ENCODE measurements around the gene CDT1.
A peak's percentile ranks its signal among the peaks of the same experiment; 100 is the strongest.
"Not testable (repeated sequence)": the region's sequence is repeated elsewhere in the genome, so short reads cannot be mapped to it uniquely, and the experiment has no call there.

The CDT1 gene

DNA sequence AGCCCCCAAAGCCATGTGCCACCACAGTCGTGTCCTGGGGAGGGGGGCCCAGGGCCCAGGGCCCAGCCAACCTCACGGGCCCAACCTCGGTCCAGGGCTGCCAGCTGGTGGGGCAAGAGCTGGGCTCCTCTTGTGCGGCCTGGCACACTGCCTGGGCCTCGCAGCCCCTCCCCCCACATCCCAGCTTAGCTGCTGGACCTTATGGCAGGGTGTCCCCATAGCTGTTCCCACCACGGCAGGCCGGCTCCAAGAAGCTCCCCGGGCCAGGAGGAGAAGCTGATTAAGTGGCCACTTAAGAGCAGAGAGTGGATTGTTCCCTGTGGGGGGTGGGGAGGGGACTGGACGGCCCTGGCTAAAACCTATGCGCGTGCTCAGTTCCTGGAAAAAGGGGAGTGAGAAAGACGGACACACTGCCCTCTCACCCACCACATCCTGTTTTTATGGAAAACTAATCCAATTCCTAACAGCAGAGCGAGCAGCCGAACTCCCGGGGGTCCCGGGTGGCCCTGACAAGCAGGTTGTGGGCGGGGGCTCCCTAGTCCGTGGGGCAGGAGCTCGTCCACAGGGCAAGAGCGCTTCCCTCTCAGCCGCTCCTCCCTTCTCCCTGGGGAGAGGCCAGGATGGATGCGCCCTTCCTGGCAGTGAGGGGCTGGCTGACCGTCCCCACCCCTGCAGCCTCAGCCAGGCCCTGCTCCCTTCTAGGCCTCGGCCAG, 35.4 kb upstream of the CDT1 start:
- DNase-seq (ENCODE audit: low spot score): no peak

DNA sequence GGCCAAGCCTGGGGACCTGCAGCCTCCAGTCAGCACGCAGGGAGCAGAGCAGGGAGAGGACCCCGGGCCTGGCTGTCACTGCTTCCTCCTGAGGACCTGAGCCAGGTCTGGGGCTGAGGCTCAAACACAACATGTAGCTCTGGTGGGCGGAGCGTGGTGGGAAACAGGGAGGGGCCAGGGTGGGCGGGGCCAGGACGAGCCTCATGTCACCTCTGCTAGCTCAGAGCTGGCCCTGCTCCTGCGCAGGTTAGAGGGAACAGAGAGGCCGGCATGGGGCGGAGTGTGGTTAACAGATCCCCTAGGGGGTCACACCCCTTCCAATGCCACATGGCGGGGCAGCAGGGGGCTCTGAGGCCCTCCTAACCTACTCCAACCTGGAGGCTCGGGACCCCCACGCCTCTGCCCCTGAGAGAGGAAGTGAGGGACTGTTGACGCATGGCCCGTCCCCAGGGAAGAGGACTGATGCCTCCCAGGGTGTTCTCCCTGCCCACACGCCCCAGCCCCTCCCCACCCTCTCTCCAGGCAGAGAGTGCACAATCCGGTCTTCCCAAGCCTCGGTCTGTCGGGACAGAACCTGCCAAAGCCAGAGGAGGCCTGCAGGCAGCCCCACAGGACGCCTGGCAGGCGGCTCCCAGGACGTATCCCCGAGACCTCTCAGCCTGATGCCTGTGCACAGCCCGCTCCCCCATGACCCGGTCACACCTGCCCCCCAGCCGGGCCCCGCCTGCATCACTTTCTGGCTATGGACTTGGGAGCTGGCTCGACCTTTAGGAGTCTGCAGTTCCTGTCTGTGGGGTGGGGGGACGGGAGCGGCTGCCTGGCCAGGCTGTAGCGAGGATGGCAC, 33.8 kb upstream of the CDT1 start:
- peak; percentile 43 for DNase-seq (ENCODE audit: low spot score)

- peak; percentile 42 for DNase-seq (ENCODE audit: low spot score)
These were observed 32.9 kb upstream of the CDT1 start for GRCh38 chr16:88770461-88771293.

DNA sequence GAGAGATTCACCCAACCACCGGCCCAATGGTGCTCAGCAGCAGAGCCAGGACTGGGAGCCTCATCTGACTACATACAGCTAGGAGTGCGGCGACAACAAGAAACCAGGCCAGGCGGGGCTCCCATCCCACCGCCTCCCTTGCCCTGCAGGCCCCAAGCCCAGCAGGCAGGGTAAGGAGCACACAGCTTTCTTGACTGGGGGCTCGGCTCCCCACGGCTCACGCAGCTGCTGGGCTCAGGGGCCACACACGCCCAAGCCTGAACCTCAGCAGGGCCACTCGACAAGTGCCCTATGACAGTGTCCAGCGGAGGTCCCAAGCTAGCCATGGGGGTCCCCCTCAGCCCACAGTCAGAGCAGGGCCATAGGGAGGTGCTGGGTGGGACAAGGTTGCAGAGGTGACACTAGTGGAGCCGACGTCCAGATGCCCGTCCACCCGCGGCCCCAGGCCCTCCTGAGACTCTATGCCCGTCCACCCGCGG, 32.3 kb upstream of the CDT1 start:
- no peak for DNase-seq (ENCODE audit: low spot score)

GRCh38 chr16:88771781-88772180, 31.8 kb upstream of the CDT1 start:
- not testable (repeated sequence) for DNase-seq (ENCODE audit: low spot score)

DNA sequence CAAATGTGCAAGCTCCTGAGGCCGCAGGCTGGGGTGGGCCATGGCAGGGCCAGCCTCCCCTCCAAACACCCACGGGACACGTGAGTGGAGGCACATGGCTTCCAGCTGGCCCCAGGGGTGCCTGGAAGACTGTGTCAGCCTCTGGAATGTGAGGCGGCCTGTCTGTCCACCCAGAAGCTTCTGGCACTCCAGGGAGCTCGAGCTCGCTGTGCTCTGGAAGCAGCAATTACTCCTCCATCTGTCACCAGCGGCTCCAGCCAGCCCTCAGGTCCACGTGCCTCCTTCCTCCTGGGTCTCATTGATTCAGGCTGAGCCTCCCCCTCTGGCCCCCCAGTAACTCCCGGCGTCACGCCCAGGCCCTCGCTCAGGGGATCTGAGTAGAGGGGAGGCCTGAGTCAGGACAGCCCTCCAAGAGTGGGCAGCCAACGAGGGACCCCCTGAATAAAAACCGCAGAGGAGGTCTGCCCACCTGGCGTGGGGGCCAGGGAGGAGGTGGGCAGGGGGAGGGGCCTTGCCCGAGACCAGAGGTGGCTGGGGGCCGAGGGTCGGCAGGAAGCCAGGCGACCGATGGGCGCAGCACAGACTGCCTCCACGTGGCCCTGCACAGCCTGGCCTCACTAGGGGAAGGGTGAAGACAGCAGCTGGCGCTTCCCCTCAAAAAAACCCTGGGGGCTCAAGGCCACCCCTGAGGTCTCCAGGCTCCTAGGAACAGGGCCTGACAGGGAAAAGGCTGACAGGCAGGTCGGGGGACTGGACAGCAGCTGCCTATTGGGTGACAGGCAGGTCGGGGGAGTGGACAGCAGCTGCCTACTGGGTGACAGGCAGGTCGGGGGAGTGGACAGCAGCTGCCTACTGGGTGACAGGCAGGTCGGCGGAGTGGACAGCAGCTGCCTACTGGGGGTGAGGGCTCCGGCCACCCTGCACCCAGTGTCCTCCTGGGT, 30.4 kb upstream of the CDT1 start:
- no peak for DNase-seq (ENCODE audit: low spot score)

GRCh38 chr16:88773812-88774291, 29.7 kb upstream of the CDT1 start:
- peak; percentile 45 for DNase-seq (ENCODE audit: low spot score)

DNA sequence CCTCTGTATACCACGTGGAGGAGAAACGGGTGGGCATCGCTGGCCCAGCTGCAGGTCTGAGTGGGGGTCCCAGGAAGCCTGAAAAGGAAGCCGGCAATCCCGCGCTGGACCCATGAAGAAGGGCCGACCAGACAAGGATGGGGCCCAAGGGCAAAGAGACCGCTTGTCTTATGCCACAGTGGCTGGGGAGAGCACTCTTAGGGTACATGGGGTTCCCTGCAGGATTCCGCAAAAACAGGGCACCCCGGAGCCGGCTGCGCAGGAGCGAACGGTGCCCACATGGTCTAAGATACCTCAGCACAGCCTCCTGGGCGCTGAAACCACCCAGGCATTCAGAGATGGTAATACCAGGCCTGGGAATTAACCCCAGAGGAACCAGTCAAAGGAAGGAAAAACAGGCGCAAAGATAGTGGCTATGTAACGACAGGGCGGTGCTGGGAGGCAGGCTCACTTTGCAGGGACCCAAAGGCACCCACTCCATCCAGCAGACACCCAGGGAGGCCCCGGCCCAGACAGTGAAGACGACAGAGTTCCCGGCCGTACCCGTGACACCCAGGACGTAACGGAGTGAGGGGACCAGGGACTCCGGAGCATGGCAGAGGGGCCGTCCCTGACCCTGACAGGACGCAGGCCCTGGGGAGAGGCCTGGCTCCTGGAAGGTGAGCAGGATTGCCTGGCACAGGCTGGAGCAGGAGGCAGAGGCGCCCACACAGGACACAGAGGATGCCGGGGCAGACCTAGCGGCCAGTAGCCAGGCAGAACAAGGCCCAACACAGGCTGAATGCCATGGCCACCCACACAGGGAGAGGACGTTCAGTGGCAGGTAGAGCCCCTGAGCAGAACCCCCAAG, 28.8 kb upstream of the CDT1 start:
- no peak for DNase-seq (ENCODE audit: low spot score)

GRCh38 chr16:88775825-88776224, 27.8 kb upstream of the CDT1 start:
- no peak for DNase-seq (ENCODE audit: low spot score)

DNA sequence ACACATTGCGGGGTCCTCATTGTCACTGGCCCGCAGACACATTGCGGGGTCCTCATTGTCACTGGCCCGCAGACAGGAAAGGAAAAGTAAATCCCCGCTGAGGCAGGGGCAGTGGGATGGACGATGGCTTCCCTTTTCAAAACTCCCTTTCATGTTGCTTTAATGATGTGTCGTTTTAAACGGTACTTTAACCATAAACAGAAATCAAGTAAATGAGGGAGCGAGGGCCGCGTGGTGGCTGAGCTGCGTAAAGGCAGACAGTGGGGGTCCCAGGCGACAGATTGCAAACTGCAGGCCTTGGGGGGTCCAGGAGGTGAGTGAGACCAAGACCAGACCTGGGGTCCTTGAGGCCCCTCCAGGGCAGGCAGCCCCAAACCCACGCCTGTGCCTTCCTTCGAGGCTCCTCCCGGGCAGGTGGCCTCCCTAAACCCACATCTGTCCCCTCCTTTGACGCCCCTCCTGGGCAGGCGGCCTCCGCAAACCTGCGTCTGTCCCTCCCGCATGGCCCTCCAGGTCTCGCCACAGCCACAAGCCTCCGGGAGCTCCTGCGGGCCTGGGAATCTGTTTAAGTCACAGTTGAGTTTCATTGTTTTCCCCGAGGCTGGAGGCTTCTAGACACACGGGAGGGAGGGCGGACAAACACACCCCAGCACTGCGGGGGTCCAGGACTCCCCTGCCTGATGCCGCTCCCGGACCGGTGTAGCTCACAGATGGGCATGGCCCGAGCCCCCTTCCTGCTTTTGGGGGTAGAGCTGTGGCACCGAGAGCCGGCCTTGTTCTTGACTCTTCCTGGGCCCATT, 25.9 kb upstream of the CDT1 start:
- no peak for DNase-seq (ENCODE audit: low spot score)

DNA sequence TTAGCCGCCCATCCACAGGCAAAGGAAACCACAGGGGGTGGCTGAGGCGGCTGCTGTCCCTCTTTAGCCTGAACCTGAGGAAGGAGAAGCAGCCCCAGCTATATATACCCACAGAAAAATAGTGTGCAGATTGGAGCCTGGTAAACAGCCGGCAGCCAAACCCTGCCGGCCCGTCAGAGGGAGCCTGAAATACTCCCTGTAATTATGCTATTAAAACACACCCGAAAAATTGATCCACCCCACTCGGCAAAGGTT, 25.4 kb upstream of the CDT1 start:
- DNase-seq (ENCODE audit: low spot score): no peak

DNA sequence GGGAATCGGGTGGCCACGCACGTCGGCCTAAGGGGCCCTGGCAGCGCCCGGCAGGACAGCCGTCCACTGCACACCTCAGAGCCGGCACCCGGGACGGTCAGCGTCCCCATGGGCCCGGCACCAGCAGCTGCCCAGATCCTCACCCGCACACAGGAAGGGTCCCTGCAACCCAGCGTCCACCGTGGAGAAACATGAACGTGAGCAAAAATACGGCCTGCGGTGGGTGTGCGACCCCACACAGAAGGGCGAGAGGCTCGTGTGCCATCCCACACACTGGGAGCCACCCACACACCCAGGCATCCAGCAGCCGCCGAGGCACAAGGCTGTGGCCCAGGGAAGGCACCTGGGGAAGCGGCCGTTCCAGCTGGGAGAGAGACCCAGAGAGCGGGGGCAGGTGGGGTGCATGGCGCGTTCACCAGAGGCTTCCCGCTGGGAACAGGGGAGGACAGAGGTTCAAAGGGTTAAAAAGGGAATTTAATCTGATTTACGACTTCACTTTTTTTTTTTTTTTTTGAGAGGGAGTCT, 25.0 kb upstream of the CDT1 start:
- DNase-seq (ENCODE audit: low spot score): no peak

- no peak for DNase-seq (ENCODE audit: low spot score)
These were observed 24.0 kb upstream of the CDT1 start for GRCh38 chr16:88779406-88780141.

GRCh38 chr16:88780142-88781062, 23.2 kb upstream of the CDT1 start:
- no peak for DNase-seq (ENCODE audit: low spot score)

DNA sequence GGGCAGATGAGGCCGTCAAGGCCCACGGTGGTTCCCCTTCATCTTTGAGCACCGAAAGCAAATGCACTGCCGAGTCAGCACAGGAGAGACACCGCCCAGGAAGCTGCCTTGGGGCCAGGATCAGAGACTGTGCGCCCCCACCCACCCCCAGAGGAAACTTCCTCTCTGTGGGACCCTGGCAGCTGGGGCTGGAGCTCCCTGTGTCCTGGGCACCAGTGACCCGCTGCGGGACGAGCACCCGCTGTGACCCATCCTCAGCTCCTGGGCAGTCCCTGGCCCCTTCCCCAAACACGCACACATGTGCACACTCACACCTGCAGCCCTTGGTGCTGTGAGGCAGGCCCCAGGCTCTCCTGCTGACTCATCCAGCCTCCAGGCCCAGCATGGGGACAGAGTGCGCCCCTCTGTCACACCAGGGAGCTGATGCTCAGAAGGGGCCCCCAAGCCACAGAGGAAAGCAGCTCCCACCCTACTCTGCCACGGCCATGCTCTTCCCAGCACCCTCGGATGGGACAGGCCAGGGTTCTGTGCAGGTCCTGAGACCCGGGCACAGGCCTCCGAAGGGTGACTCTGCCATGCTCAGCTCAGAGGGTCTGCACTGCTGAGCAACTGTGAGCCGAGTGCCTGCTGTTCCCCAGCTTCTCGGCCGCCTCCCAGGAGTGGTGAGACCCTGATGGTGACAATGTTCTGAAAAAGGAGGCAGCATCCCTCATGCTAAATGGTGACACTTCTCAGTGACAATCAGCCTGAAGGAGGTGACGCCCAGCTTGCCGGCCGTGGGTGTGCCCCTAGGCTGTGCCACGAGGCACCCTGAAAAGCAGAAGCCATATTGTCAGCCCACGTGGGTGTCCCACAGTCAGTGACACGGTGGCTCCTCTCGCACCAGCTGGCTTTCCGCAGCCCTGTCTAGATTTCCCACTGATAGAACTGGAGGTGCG, 22.2 kb upstream of the CDT1 start:
- DNase-seq (ENCODE audit: low spot score): peak; percentile 54

Data from hematopoietic multipotent progenitor cell treated with erythropoietin and hydrocortisone succinate and interleukin-3 and kit ligand, for 17 days (in vitro differentiated cells).